ENCODE results near the gene MAML2. TPM values are rescaled to one million over a fixed set of nuclear protein-coding genes. Genes with fewer than 3 reads are reported as not detected.
A peak's percentile ranks its signal among the peaks of the same experiment; 100 is the strongest.

Gene MAML2
- total and polyA plus RNA-seq, 2 of the 13 experiments (the other 11 are each of a cell fraction or from before 2014, with no cell fraction given), result 2.3 to 25.9 TPM

- TF ChIP-seq ZNF281 (CRISPR knock-in tag; IDR thresholded peaks at IDR 0.05; ENCODE audit: borderline replicate concordance), result peak; percentile 98
- TF ChIP-seq, protein P1, sequence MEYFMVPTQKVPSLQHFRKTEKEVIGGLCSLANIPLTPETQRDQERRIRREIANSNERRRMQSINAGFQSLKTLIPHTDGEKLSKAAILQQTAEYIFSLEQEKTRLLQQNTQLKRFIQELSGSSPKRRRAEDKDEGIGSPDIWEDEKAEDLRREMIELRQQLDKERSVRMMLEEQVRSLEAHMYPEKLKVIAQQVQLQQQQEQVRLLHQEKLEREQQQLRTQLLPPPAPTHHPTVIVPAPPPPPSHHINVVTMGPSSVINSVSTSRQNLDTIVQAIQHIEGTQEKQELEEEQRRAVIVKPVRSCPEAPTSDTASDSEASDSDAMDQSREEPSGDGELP (IDR thresholded peaks at IDR 0.05; ENCODE audit: borderline replicate concordance, low read depth), result peak; percentile 39; the same call in 1 of the 2 replicates
- TF ChIP-seq ZNF788 (CRISPR knock-in tag; IDR thresholded peaks at IDR 0.05; ENCODE audit: borderline replicate concordance), result peak; percentile 42; the same call in 1 of the 2 replicates
- TF ChIP-seq RARA (CRISPR knock-in tag; IDR thresholded peaks at IDR 0.05), result peak; percentile 69
- TF ChIP-seq FOXM1 (CRISPR knock-in tag; IDR thresholded peaks at IDR 0.05), result no peak
- peak; percentile 92 for TF ChIP-seq EP300 (IDR thresholded peaks at IDR 0.05; ENCODE audit: low read depth in 2 of 2, low read length in 2 of 2)
- TF ChIP-seq EP300 (CRISPR knock-in tag; IDR thresholded peaks at IDR 0.05; ENCODE audit: borderline replicate concordance), result peak; percentile 87
- no peak for TF ChIP-seq KLF15 (CRISPR knock-in tag; IDR thresholded peaks at IDR 0.05; ENCODE audit: borderline replicate concordance)
- TF ChIP-seq TEAD3 (CRISPR knock-in tag; optimal IDR thresholded peaks at IDR 0.05; ENCODE audit: borderline replicate concordance), result peak; percentile 96
- no peak for TF ChIP-seq ZNF512 (CRISPR knock-in tag; IDR thresholded peaks at IDR 0.05)
- no peak for TF ChIP-seq ZFP62 (CRISPR knock-in tag; IDR thresholded peaks at IDR 0.05)
- TF ChIP-seq ZZZ3 (CRISPR knock-in tag; IDR thresholded peaks at IDR 0.05; ENCODE audit: borderline replicate concordance), result no peak
- no peak for TF ChIP-seq DRAP1 (CRISPR knock-in tag; IDR thresholded peaks at IDR 0.05)
- no peak; the same call in 1 of the 2 replicates for TF ChIP-seq MIXL1 (CRISPR knock-in tag; IDR thresholded peaks at IDR 0.05)
- TF ChIP-seq PATZ1 (CRISPR knock-in tag; IDR thresholded peaks at IDR 0.05), result peak; percentile 52; the same call in 1 of the 2 replicates
- TF ChIP-seq DMAP1 (CRISPR knock-in tag; IDR thresholded peaks at IDR 0.05), result peak; percentile 64; the same call in 1 of the 2 replicates
- TF ChIP-seq ADNP (CRISPR knock-in tag; IDR thresholded peaks at IDR 0.05), result no peak
- TF ChIP-seq MYNN (CRISPR knock-in tag; IDR thresholded peaks at IDR 0.05; ENCODE audit: low read depth), result 0 out of 2 replicates have a peak, but pooled peaks have one; percentile 38
- TF ChIP-seq ASH2L (IDR thresholded peaks at IDR 0.05; ENCODE audit: insufficient read length, low read depth, low read length), result peak; percentile 92
- TF ChIP-seq ARID3A (IDR thresholded peaks at IDR 0.05; ENCODE audit: low read depth, low read length), result peak; percentile 15; the same call in 1 of the 2 replicates
Measured at GRCh38 chr11:96098511-96099241, 244.3 kb downstream of the MAML2 start (continued).
